ENCODE measurements around the gene SEMA4B.

DNA sequence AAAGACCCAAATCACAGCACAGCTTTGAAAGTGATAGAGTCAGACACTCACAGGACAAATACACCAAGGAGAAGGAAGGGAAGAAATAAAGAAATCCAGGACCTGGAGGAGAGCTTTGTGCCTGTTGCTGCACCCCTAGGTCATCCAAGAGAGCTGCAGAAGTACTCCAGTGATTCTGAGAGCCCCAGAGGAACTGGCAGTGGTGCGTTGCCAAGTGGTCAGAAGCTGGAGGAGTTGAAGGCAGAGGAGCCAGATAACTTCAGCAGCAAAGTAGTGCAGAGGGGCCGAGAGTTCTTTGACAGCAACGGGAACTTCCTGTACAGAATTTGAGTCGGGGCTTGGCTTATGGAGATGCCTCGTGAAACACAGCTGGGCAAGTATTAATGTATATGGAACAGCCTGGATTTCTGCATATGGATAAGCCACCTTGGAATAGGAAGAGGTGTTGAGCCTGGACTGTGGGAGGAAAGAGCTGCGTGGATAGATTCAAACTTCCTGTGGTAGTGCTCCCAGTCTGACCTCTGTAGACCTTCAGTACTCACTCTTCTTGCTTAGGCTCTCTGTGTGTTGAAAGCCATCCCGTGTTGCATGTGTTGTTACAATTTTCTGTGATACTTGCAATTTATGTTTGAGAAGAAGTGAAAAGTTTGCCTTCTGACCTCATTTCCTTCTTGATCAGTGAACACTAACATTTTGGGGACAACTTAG lies 70.5 kb downstream of the SEMA4B start:
- TF ChIP-seq CTCF (conservative IDR thresholded peaks at IDR 0.05; ENCODE audit: low read depth in 2 of 2) (no peak), POLR2AphosphoS5 (IDR thresholded peaks at IDR 0.05; ENCODE audit: low read depth) (no peak), EZH2 (IDR thresholded peaks at IDR 0.05; ENCODE audit: low read depth, unreplicated experiment) (no peak), CREB1 (CRISPR knock-in tag; IDR thresholded peaks at IDR 0.05; ENCODE audit: low read depth) (no peak), ZNF331 (CRISPR knock-in tag; IDR thresholded peaks at IDR 0.05; ENCODE audit: low read depth) (no peak)
- TF ChIP-seq, protein P1, sequence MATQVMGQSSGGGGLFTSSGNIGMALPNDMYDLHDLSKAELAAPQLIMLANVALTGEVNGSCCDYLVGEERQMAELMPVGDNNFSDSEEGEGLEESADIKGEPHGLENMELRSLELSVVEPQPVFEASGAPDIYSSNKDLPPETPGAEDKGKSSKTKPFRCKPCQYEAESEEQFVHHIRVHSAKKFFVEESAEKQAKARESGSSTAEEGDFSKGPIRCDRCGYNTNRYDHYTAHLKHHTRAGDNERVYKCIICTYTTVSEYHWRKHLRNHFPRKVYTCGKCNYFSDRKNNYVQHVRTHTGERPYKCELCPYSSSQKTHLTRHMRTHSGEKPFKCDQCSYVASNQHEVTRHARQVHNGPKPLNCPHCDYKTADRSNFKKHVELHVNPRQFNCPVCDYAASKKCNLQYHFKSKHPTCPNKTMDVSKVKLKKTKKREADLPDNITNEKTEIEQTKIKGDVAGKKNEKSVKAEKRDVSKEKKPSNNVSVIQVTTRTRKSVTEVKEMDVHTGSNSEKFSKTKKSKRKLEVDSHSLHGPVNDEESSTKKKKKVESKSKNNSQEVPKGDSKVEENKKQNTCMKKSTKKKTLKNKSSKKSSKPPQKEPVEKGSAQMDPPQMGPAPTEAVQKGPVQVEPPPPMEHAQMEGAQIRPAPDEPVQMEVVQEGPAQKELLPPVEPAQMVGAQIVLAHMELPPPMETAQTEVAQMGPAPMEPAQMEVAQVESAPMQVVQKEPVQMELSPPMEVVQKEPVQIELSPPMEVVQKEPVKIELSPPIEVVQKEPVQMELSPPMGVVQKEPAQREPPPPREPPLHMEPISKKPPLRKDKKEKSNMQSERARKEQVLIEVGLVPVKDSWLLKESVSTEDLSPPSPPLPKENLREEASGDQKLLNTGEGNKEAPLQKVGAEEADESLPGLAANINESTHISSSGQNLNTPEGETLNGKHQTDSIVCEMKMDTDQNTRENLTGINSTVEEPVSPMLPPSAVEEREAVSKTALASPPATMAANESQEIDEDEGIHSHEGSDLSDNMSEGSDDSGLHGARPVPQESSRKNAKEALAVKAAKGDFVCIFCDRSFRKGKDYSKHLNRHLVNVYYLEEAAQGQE (IDR thresholded peaks at IDR 0.05; ENCODE audit: unreplicated experiment): no peak

Measured in GM23338 (cell line).